OCI-LY3 (cell line): Measurements from ENCODE around the gene BRCA1.

Source experiments
- EZH2phosphoT487 ChIP-seq: fragments of 200-600 bp; shearing (Covaris generic); IDR thresholded peaks from 2 replicates; pipeline ENCODE4 v1.6.1; 2018; ENCODE audit warnings: antibody characterized with exemption, mixed run types, low read depth
- TF ChIP-seq, protein P1 (sequence below): fragments of 200-600, 300-600 bp; sonication (generic); IDR thresholded peaks from 2 replicates; pipeline ENCODE4 v1.5.1; 2014; ENCODE audit warnings: antibody characterized with exemption, low read length, low read depth

- TF ChIP-seq, protein P1, sequence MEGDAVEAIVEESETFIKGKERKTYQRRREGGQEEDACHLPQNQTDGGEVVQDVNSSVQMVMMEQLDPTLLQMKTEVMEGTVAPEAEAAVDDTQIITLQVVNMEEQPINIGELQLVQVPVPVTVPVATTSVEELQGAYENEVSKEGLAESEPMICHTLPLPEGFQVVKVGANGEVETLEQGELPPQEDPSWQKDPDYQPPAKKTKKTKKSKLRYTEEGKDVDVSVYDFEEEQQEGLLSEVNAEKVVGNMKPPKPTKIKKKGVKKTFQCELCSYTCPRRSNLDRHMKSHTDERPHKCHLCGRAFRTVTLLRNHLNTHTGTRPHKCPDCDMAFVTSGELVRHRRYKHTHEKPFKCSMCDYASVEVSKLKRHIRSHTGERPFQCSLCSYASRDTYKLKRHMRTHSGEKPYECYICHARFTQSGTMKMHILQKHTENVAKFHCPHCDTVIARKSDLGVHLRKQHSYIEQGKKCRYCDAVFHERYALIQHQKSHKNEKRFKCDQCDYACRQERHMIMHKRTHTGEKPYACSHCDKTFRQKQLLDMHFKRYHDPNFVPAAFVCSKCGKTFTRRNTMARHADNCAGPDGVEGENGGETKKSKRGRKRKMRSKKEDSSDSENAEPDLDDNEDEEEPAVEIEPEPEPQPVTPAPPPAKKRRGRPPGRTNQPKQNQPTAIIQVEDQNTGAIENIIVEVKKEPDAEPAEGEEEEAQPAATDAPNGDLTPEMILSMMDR: no peak
- no peak for TF ChIP-seq EZH2phosphoT487
Observed at GRCh38 chr17:43021741-43022512, 103.2 kb downstream of the BRCA1 start, which contains the start of gene VAT1.
